GM12892 (cell line): ENCODE measurements around the gene MB. TPM values are rescaled to one million over a fixed set of nuclear protein-coding genes. Genes with fewer than 3 reads are reported as not detected.
A peak's percentile ranks its signal among the peaks of the same experiment; 100 is the strongest.
"Not testable (repeated sequence)": the region's sequence is repeated elsewhere in the genome, so short reads cannot be mapped to it uniquely, and the experiment has no call there.

ENCODE experiments used
- DNase-seq: peaks from one replicate; pipeline ENCODE4 v3.0.0; 2011; ENCODE audit not compliant: insufficient read length
- FAIRE-seq: peaks from 2 replicates; lab custom pipeline; 2011; peaks lifted over from hg19 to GRCh38; lab: Jason Lieb, UNC
- POLR2A ChIP-seq: IDR thresholded peaks from 2 replicates; pipeline ENCODE4 v1.6.1; 2011; ENCODE audit warnings: low read depth, low read length, control low read depth
- POLR2AphosphoS5 ChIP-seq: IDR thresholded peaks from 2 replicates; pipeline ENCODE4 v1.6.1; 2011; ENCODE audit warnings: low read depth, low read length, control low read depth
- TAF1 ChIP-seq: IDR thresholded peaks from 2 replicates; pipeline ENCODE4 v1.6.1; 2011; ENCODE audit warnings: low read depth, mild to moderate bottlenecking, control low read depth, low read length, borderline replicate concordance
- polyA plus RNA-seq: library from polyadenylated mRNA; unstranded; fragments of >200 nt; gene quantifications from one replicate; pipeline ENCODE4 v1.2.1, GENCODE V29; 2012; ENCODE audit warnings: missing spikeins, inconsistent platforms; ENCODE audit not compliant: missing spikeins

MB gene
- polyA plus RNA-seq: not detected

- DNase-seq: no peak
- no peak for TF ChIP-seq TAF1
- no peak for TF ChIP-seq POLR2AphosphoS5
- no peak for TF ChIP-seq POLR2A
- FAIRE-seq: no peak
Measured at GRCh38 chr22:35617137-35617755, at the start of gene MB. TSS of gene MB (minus strand) at chr22:35617329. CDS start at chr22:35617257, 72 bp downstream.

GRCh38 chr22:35666699-35667098 is 49.6 kb upstream of the MB start:
- FAIRE-seq, DNase-seq: not testable (repeated sequence)

GRCh38 chr22:35664955-35665587 is 47.9 kb upstream of the MB start:
- no peak for FAIRE-seq
- TF ChIP-seq POLR2A: no peak
- TF ChIP-seq POLR2AphosphoS5: no peak
- TF ChIP-seq TAF1: no peak
- DNase-seq: no peak

- no peak for TF ChIP-seq TAF1
- no peak for TF ChIP-seq POLR2A
- DNase-seq: no peak
- FAIRE-seq: no peak
Measured at GRCh38 chr22:35663371-35663770, 46.2 kb upstream of the MB start.

GRCh38 chr22:35662914-35663313 is 45.8 kb upstream of the MB start:
- TF ChIP-seq TAF1 (no peak), POLR2AphosphoS5 (no peak), POLR2A (no peak)
- DNase-seq (no peak), FAIRE-seq (no peak)

GRCh38 chr22:35661464-35661863 is 44.3 kb upstream of the MB start:
- no peak for FAIRE-seq
- DNase-seq: no peak
- TF ChIP-seq TAF1 (no peak), POLR2AphosphoS5 (no peak), POLR2A (no peak)

- FAIRE-seq (no peak), DNase-seq (no peak)
- TF ChIP-seq TAF1 (no peak), POLR2AphosphoS5 (0 out of 2 replicates have a peak, but pooled peaks have one; percentile 33)
Measured at GRCh38 chr22:35660291-35661127, 43.4 kb upstream of the MB start.

DNA sequence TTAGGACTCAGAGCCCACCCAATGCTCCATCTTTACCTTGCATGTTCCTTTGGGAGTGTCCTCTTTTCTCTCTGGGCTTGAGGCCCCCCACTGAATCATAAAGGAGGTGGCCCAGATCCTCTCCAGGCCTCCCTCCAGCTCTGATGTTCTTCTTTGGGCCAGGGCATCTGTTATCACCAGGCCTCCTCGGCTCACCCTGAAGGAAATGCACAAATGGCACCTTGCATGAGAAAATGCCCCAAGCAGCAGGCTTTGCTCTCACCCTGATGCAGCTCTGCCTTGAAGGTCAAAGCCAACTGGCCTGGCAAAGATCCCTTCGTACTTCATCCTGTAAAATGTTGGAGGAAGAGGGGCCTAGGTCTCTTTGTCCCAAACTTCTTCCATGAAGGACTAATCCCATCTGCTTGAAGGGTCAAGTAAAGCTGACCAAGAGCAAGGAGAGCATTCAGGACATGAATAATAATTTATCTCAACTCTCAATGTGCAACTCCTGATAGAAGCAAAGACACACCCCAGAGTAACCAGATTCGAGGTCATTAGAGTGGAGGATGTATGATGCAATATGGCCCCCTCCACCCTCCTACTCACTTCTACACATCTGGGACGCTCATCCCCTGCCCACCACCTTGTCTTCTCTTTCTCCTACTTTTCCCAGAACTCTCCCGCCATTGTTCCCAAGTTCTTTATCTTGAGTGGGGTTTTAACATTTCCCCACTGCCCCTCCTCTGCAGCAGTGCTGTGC is 40.6 kb upstream of the MB start:
- FAIRE-seq: no peak
- no peak for DNase-seq
- no peak for TF ChIP-seq POLR2AphosphoS5
- TF ChIP-seq POLR2A: no peak
- no peak for TF ChIP-seq TAF1

DNA sequence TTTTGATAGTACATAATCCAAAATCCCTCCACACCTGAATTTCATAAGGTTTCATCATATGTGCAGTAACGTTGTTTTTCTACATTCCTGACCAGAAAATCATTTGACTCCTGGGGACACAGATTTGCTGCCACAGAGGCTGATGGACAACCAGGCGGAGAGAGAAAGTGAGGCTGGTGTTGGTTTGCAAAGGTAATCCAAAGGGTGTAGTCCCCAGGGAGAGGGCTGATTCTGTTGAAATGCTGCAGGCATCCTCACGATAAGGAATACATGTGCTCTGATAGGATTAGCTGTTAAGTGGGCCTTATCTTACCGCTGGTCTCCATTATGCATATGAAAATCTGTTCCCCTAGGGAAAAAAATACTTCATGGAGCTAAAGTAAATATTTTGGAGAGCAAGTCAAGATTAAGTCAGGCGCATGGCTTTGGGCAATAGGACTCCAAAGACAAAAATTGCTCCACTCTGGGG is 39.2 kb upstream of the MB start:
- FAIRE-seq (no peak), DNase-seq (no peak)
- TF ChIP-seq TAF1 (no peak), POLR2A (no peak), POLR2AphosphoS5 (no peak)

- no peak for TF ChIP-seq POLR2A
- TF ChIP-seq POLR2AphosphoS5: no peak
- no peak for TF ChIP-seq TAF1
- DNase-seq (no peak), FAIRE-seq (peak; percentile 40)
Measured at GRCh38 chr22:35653824-35654223, 36.7 kb upstream of the MB start.

DNA sequence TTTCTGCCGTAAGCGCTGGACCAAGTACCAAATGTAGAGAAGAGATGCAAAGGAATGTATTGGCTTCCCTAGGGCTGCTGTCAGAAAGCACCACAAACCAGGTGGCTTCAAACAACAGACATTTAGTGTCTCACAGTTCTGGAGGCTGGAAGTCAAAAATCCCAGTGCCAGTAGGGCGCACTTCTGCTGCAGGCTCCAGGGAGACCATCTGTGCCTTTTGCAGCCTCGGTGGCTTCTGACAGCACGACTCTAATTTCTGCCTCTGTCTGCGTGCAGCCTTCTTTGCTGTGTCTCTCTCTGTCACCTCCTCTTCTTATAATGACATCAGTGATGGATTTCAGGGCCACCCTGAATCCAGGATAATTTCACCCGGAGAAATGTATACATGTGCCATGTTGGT is 34.0 kb upstream of the MB start:
- FAIRE-seq (no peak), DNase-seq (no peak)
- TF ChIP-seq TAF1 (no peak), POLR2A (no peak), POLR2AphosphoS5 (no peak)
